Peyer's patch (tissue), 4 donors: ENCODE results near the gene DOK5.

Experiments used
- POLR2A ChIP-seq, 2 donors: fragments of 450-650 bp; IDR thresholded peaks; one replicate each; pipeline ENCODE4 v1.5.1; 2017; ENCODE audit warnings: antibody characterized with exemption in 2 of 2, mild to moderate bottlenecking in 2 of 2, moderate library complexity in 2 of 2
- TF ChIP-seq, protein P1 (sequence below), 6 experiments: fragments of 450-650 bp in 4 of 6; fragments of 200-600 bp in 2 of 6; sonication (generic) in 1 of 6; IDR thresholded peaks; one replicate each; pipeline ENCODE4 v1.5.1; 2017 to 2019; ENCODE audit warnings: antibody characterized with exemption in 6 of 6, mild to moderate bottlenecking in 3 of 6, moderate library complexity in 1 of 6

DNA sequence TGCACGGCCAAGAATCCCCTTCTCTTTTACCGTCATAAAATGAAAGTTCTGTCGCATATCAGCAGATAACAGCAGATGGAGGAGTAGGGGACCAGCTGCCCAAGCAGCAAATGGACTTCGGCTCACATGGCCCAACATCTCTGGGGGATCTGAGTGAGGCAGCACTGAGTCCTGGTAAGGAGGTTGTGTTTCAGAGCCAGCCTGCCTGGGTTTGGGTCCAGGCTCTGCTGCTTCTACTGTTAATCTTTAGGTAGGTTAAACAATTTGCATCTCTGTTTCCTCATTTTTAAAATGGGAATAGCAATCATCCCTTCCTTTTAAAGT lies 193.6 kb downstream of the DOK5 start:
- no peak for TF ChIP-seq POLR2A (IDR thresholded peaks at IDR 0.05)
- TF ChIP-seq, protein P1, sequence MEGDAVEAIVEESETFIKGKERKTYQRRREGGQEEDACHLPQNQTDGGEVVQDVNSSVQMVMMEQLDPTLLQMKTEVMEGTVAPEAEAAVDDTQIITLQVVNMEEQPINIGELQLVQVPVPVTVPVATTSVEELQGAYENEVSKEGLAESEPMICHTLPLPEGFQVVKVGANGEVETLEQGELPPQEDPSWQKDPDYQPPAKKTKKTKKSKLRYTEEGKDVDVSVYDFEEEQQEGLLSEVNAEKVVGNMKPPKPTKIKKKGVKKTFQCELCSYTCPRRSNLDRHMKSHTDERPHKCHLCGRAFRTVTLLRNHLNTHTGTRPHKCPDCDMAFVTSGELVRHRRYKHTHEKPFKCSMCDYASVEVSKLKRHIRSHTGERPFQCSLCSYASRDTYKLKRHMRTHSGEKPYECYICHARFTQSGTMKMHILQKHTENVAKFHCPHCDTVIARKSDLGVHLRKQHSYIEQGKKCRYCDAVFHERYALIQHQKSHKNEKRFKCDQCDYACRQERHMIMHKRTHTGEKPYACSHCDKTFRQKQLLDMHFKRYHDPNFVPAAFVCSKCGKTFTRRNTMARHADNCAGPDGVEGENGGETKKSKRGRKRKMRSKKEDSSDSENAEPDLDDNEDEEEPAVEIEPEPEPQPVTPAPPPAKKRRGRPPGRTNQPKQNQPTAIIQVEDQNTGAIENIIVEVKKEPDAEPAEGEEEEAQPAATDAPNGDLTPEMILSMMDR (IDR thresholded peaks at IDR 0.05), result no peak
